Spleen (tissue), 11 donors: ENCODE data around the gene ZNRF2. TPM values are rescaled to one million over a fixed set of nuclear protein-coding genes. Genes with fewer than 3 reads are reported as not detected.
A peak's percentile ranks its signal among the peaks of the same experiment; 100 is the strongest.

ENCODE experiments used
- DNase-seq: peaks from one replicate; pipeline ENCODE4 v3.0.0-alpha.2; 2020
- H3K27ac ChIP-seq, 8 donors: fragments of 200-600 bp; sonication (generic) in 7 of 8; 1 replicate in 4 of 8; 2 replicates in 4 of 8; pipeline versions ENCODE4 v1.5.0 to v1.8.0; 2016 to 2021; ENCODE audit warnings: inconsistent platforms in 4 of 8, mild to moderate bottlenecking in 4 of 8, moderate library complexity in 1 of 8
- H3K27me3 ChIP-seq, 7 donors: fragments of 200-600 bp; sonication (generic) in 6 of 7; replicated peaks in 1 of 7; 1 replicate in 4 of 7; 2 replicates in 3 of 7; pipeline versions ENCODE4 v1.5.0 to v1.8.0; 2016 to 2021; ENCODE audit warnings: inconsistent platforms in 3 of 7, mild to moderate bottlenecking in 1 of 7
- H3K36me3 ChIP-seq, 6 donors: fragments of 200-600 bp; sonication (generic) in 5 of 6; 1 replicate in 4 of 6; 2 replicates in 2 of 6; pipeline versions ENCODE4 v1.5.0 to v1.8.0; 2016 to 2021; ENCODE audit warnings: inconsistent platforms in 2 of 6
- H3K4me1 ChIP-seq, 6 donors: fragments of 200-600 bp; sonication (generic) in 5 of 6; 1 replicate in 3 of 6; 2 replicates in 3 of 6; pipeline versions ENCODE4 v1.5.0 to v1.8.0; 2016 to 2021; ENCODE audit warnings: inconsistent platforms in 3 of 6
- H3K4me3 ChIP-seq, 8 donors: fragments of 200-600 bp; sonication (generic) in 7 of 8; 1 replicate in 4 of 8; 2 replicates in 4 of 8; pipeline versions ENCODE4 v1.5.0 to v1.8.0; 2016 to 2021; ENCODE audit warnings: inconsistent platforms in 4 of 8, mild to moderate bottlenecking in 4 of 8, moderate library complexity in 2 of 8
- H3K9me3 ChIP-seq, 8 donors: fragments of 200-600 bp; sonication (generic) in 7 of 8; 1 replicate in 4 of 8; 2 replicates in 4 of 8; pipeline versions ENCODE4 v1.5.0 to v1.8.0; 2016 to 2021; ENCODE audit warnings: inconsistent platforms in 4 of 8
- CTCF ChIP-seq, 11 experiments: fragments of 200-600 bp in 7 of 11; fragments of 450-650 bp in 4 of 11; sonication (generic) in 4 of 11; IDR thresholded peaks in 8 of 11; conservative IDR thresholded peaks in 3 of 11; 1 replicate in 7 of 11; 2 replicates in 4 of 11; pipeline versions ENCODE4 v1.4.0 to v1.8.0; 2016 to 2021; ENCODE audit warnings: antibody characterized with exemption in 11 of 11, inconsistent platforms in 4 of 11, mild to moderate bottlenecking in 1 of 11
- POLR2A ChIP-seq, 3 donors: fragments of 450-650 bp; IDR thresholded peaks; one replicate each; pipeline ENCODE4 v1.5.1; 2017; ENCODE audit warnings: antibody characterized with exemption in 3 of 3, mild to moderate bottlenecking in 1 of 3
- POLR2AphosphoS5 ChIP-seq, 3 donors: sonication (generic); formaldehyde crosslinking; IDR thresholded peaks; one replicate each; pipeline ENCODE4 v1.5.1; 2017; ENCODE audit warnings: antibody characterized with exemption in 3 of 3
- WGBS, 5 donors: extraction: QIAGEN DNeasy Blood & Tissue Kit in 3 of 5; methylation state at CpG; one replicate each; pipeline versions ENCODE4 v1.1.5 to v1.1.7; 2013 to 2018; 5-methylcytosine and 5-hydroxymethylcytosine counted together
- intact Hi-C: fragments of 100-400 bp; cut with DNase I; formaldehyde crosslinking; loops from one replicate; pipeline ENCODE4 v1.15.0; 2023; ENCODE audit warnings: low total_unique reads
- polyA plus RNA-seq, 3 donors: library from polyadenylated mRNA; stranded (reverse); fragments of 200-250 nt; gene quantifications; one replicate each; pipeline ENCODE4 v1.2.1, GENCODE V29; 2013
- total RNA-seq, 7 donors: library from RNA; depleted of rRNA in 3 of 7; stranded (reverse); fragments of >200 nt in 3 of 7; fragmentation: NEBNext Ultra II Directional in 4 of 7; extraction: Animal tissue kit (Norgen Biotek cat#: 25700) in 4 of 7; gene quantifications; one replicate each; pipeline versions ENCODE4 v1.1.0 to v1.2.1, GENCODE V29; 2016 to 2021
- donor health status: healthy with polysubstance abuse.
- donor health status: DM: no; HTN: no; CAD: no; lungs with moderate emphysema.
- donor health status: DM: no; HTN: no; CAD: no.
- donor health status: Bipolar disorder and iron deficiency.
- donor health status: healthy.
- donor health status: DM: no; HTN: no; CAD: no.
- donor health status: DM: yes; HTN: yes; CAD: no.

Gene ZNRF2
- total and polyA plus RNA-seq, 10 donors, result 6.8 to 42.5 (median 28.5) TPM

DNA sequence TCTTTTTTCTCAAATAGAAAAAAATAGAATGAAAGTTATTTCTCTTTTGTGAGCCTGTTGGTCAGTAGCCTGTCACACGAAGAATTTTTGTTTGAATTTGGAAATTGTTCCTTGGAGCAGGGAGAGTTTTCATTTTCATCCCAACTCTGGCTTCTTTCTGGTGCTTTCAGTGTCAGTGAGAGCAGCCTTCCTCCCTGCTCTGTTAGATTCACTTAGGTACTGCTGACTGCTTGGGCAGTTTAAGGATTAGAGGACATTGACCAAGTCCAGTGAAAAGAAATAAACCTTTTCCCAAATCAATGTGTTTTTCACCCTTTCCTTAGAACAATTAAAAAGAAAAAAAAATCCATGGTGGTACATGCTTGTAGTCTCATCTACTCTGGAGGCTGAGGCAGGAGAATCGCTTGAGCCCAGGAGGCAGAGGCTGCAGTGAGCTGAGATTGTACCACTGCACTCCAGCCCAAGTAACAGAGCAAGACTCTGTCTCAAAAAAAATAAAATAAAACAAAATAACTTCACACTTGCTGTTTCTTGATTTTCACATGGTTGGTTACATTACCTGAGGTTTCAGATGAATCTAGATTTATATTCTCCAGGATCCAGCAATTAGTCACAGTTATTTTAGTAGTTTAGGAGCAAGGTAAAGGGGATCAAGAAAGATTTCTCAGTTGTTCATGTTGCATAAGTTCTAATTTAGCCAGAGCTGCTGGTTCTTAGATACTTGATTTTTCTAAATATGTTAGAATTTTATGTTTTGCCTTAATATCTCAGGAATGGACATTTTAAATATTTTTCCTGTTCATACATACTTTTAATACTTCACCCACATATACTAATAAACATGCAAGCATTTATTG, 63.1 kb downstream of the ZNRF2 start:
- intact Hi-C loops, result no loop called here
- TF ChIP-seq CTCF (IDR thresholded peaks at IDR 0.05 in 8 of 11, conservative IDR thresholded peaks at IDR 0.05 in 3 of 11) (no peak), POLR2A (IDR thresholded peaks at IDR 0.05) (no peak), POLR2AphosphoS5 (IDR thresholded peaks at IDR 0.05) (no peak)
- no peaks in the 10 kb centered on the region for H3K36me3 ChIP-seq
- H3K4me1 ChIP-seq, result peaks cover 41 to 100% (median 76%) of the 10 kb centered on the region in 6 donors
- H3K9me3 ChIP-seq, result peaks cover 0 to 4% (median 0%) of the 10 kb centered on the region in 8 donors
- peak overlapping the region; percentile 66 to 92 (median 82) for H3K27ac ChIP-seq
- WGBS, 5 donors, result 76 to 95% (median 90%) methylated on average over 2 of the region's 2 CpGs
- no peak for DNase-seq
- no peak overlapping the region for H3K4me3 ChIP-seq
- no peaks in the 10 kb centered on the region for H3K27me3 ChIP-seq

GRCh38 chr7:30348083-30348560, 63.7 kb downstream of the ZNRF2 start:
- Histone ChIP-seq H3K4me3 (peak overlapping the region in 1 of 8 donors; percentile 47), H3K27ac (peak overlapping the region; percentile 66 to 92 (median 82)), H3K9me3 (no peaks in the 10 kb centered on the region), H3K27me3 (no peaks in the 10 kb centered on the region), H3K36me3 (no peaks in the 10 kb centered on the region), H3K4me1 (peaks cover 41 to 100% (median 77%) of the 10 kb centered on the region in 6 donors)
- DNase-seq, result no peak
- WGBS, 5 donors, result 13 to 23% (median 19%) methylated on average over 2 of the region's 2 CpGs
- intact Hi-C loops, result no loop called here
- TF ChIP-seq POLR2A (IDR thresholded peaks at IDR 0.05) (peak in 1 of 3 donors; percentile 26), POLR2AphosphoS5 (IDR thresholded peaks at IDR 0.05) (peak in 1 of 3 donors; percentile 69), CTCF (IDR thresholded peaks at IDR 0.05 in 8 of 11, conservative IDR thresholded peaks at IDR 0.05 in 3 of 11) (no peak)

GRCh38 chr7:30349170-30349569, 64.8 kb downstream of the ZNRF2 start:
- WGBS, 5 donors, result 89 to 98% (median 95%) methylated on average over 3 of the region's 3 CpGs
- intact Hi-C loops, result no loop called here
- Histone ChIP-seq H3K27ac (peak overlapping the region; percentile 66 to 92 (median 82)), H3K4me3 (no peak overlapping the region), H3K4me1 (peaks cover 34 to 99% (median 69%) of the 10 kb centered on the region in 6 donors), H3K36me3 (no peaks in the 10 kb centered on the region), H3K27me3 (no peaks in the 10 kb centered on the region), H3K9me3 (no peaks in the 10 kb centered on the region)
- DNase-seq, result no peak
- TF ChIP-seq POLR2AphosphoS5 (IDR thresholded peaks at IDR 0.05) (no peak), CTCF (IDR thresholded peaks at IDR 0.05 in 8 of 11, conservative IDR thresholded peaks at IDR 0.05 in 3 of 11) (no peak), POLR2A (IDR thresholded peaks at IDR 0.05) (no peak)

- intact Hi-C loops, result loop anchor here (10.0 kb wide), 1 partner anchor 185 kb away; no protein-coding TSS in a partner anchor
- no peaks in the 10 kb centered on the region for H3K36me3 ChIP-seq
- H3K9me3 ChIP-seq, result no peaks in the 10 kb centered on the region
- H3K4me1 ChIP-seq, result peaks cover 29 to 99% (median 63%) of the 10 kb centered on the region in 6 donors
- DNase-seq, result no peak
- no peak overlapping the region for H3K4me3 ChIP-seq
- no peaks in the 10 kb centered on the region for H3K27me3 ChIP-seq
- peak overlapping the region in 6 of 8 donors; percentile 80 to 92 (median 84) for H3K27ac ChIP-seq
- no peak for TF ChIP-seq POLR2AphosphoS5 (IDR thresholded peaks at IDR 0.05)
Measured at GRCh38 chr7:30349816-30350215, 65.4 kb downstream of the ZNRF2 start.
